H9 (cell line): ENCODE measurements around the gene KCNN3. TPM values are rescaled to one million over a fixed set of nuclear protein-coding genes. Genes with fewer than 3 reads are reported as not detected.

ENCODE experiments used
- DNase-seq: peaks from one replicate; pipeline ENCODE4 v3.0.0-alpha.2; 2017
- H2AFZ ChIP-seq: one replicate; pipeline ENCODE4 v1.6.1; 2013; ENCODE audit warnings: mild to moderate bottlenecking, low read length, control low read depth, moderate library complexity
- H2AK5ac ChIP-seq: 2 replicates; pipeline ENCODE4 v1.6.1; 2013; ENCODE audit warnings: low read length, control low read depth, mixed read lengths; ENCODE audit not compliant: insufficient read length
- H2BK120ac ChIP-seq: one replicate; pipeline ENCODE4 v1.6.1; 2013; ENCODE audit warnings: low read depth, mild to moderate bottlenecking, low read length, control low read depth, inconsistent platforms; ENCODE audit not compliant: poor library complexity, severe bottlenecking
- H2BK12ac ChIP-seq: 2 replicates; pipeline ENCODE4 v1.6.1; 2013; ENCODE audit warnings: low read length, control low read depth, mixed read lengths, low read depth; ENCODE audit not compliant: insufficient read length
- H2BK15ac ChIP-seq: 2 replicates; pipeline ENCODE4 v1.6.1; 2013; ENCODE audit warnings: low read depth, low read length, control low read depth
- H2BK20ac ChIP-seq: one replicate; pipeline ENCODE4 v1.6.1; 2013; ENCODE audit warnings: low read depth, mild to moderate bottlenecking, low read length, control low read depth, inconsistent platforms; ENCODE audit not compliant: poor library complexity, severe bottlenecking
- H2BK5ac ChIP-seq: 2 replicates; pipeline ENCODE4 v1.6.1; 2013; ENCODE audit warnings: low read length, control low read depth, mixed read lengths; ENCODE audit not compliant: insufficient read length
- H3K14ac ChIP-seq: 2 replicates; pipeline ENCODE4 v1.6.1; 2013; ENCODE audit warnings: low read length, control low read depth; ENCODE audit not compliant: insufficient read depth
- H3K18ac ChIP-seq: 2 replicates; pipeline ENCODE4 v1.6.1; 2013; ENCODE audit warnings: low read depth, mild to moderate bottlenecking, mixed read lengths, low read length, control low read depth; ENCODE audit not compliant: insufficient read length
- H3K23ac ChIP-seq: 2 replicates; pipeline ENCODE4 v1.6.1; 2013; ENCODE audit warnings: low read length, control low read depth, mixed read lengths, low read depth; ENCODE audit not compliant: insufficient read length
- H3K23me2 ChIP-seq: 2 replicates; pipeline ENCODE4 v1.6.1; 2013; ENCODE audit warnings: low read depth, mild to moderate bottlenecking, mixed read lengths, low read length, control low read depth; ENCODE audit not compliant: insufficient read length, poor library complexity, severe bottlenecking
- H3K27ac ChIP-seq: 2 replicates; pipeline ENCODE4 v1.5.1; 2013; ENCODE audit warnings: low read length, control low read depth, mixed read lengths, low read depth; ENCODE audit not compliant: insufficient read length
- H3K27me3 ChIP-seq: 2 replicates; pipeline ENCODE4 v1.6.1; 2013; ENCODE audit warnings: low read length, control low read depth, inconsistent platforms; ENCODE audit not compliant: insufficient read depth
- H3K4ac ChIP-seq: 2 replicates; pipeline ENCODE4 v1.6.1; 2013; ENCODE audit warnings: low read depth, mild to moderate bottlenecking, control low read depth, inconsistent platforms, low read length, moderate library complexity
- H3K4me1 ChIP-seq: 2 replicates; pipeline ENCODE4 v1.6.1; 2013; ENCODE audit warnings: low read length, control low read depth, inconsistent platforms; ENCODE audit not compliant: insufficient read depth
- H3K4me2 ChIP-seq: 2 replicates; pipeline ENCODE4 v1.6.1; 2013; ENCODE audit warnings: low read length, control low read depth, mixed read lengths; ENCODE audit not compliant: insufficient read length, insufficient read depth
- H3K56ac ChIP-seq: 2 replicates; pipeline ENCODE4 v1.6.1; 2013; ENCODE audit warnings: low read depth, mild to moderate bottlenecking, mixed read lengths, low read length, control low read depth; ENCODE audit not compliant: insufficient read length
- H3K79me1 ChIP-seq: 2 replicates; pipeline ENCODE4 v1.6.1; 2013; ENCODE audit warnings: low read depth, mild to moderate bottlenecking, moderate library complexity, low read length, control low read depth, inconsistent platforms; ENCODE audit not compliant: insufficient read depth, poor library complexity, severe bottlenecking
- H3K79me2 ChIP-seq: 2 replicates; pipeline ENCODE4 v1.6.1; 2013; ENCODE audit warnings: low read length, control low read depth, inconsistent platforms; ENCODE audit not compliant: insufficient read depth
- H3K9ac ChIP-seq: 2 replicates; pipeline ENCODE4 v1.6.1; 2013; ENCODE audit warnings: low read length, control low read depth, mixed read lengths; ENCODE audit not compliant: insufficient read length; ENCODE audit errors: extremely low read depth
- H3K9me3 ChIP-seq: one replicate; pipeline ENCODE4 v1.6.1; 2013; ENCODE audit warnings: low read depth, low read length, inconsistent platforms; ENCODE audit not compliant: control insufficient read depth
- H3T11ph ChIP-seq: one replicate; pipeline ENCODE4 v1.6.1; 2013; ENCODE audit warnings: mild to moderate bottlenecking, low read length, control low read depth, inconsistent platforms
- H4K20me1 ChIP-seq: one replicate; pipeline ENCODE4 v1.6.1; 2013; ENCODE audit not compliant: control insufficient read depth, insufficient read length, insufficient read depth
- H4K5ac ChIP-seq: 2 replicates; pipeline ENCODE4 v1.6.1; 2013; ENCODE audit warnings: low read depth, mild to moderate bottlenecking, mixed read lengths, low read length, control low read depth; ENCODE audit not compliant: insufficient read length
- H4K8ac ChIP-seq: replicated peaks from 2 replicates; pipeline ENCODE4 v1.6.1; 2013; ENCODE audit warnings: low read length, control low read depth, mixed read lengths, low read depth; ENCODE audit not compliant: insufficient read length
- H4K91ac ChIP-seq: 2 replicates; pipeline ENCODE4 v1.6.1; 2013; ENCODE audit warnings: low read depth, mild to moderate bottlenecking, moderate library complexity, mixed read lengths, low read length, control low read depth; ENCODE audit not compliant: insufficient read length
- H3K27ac Mint-ChIP-seq, 3 experiments: 2 replicates in 2 of 3; 3 replicates in 1 of 3; pipeline ENCODE4 v1.8.0; 2020 to 2021; ENCODE audit warnings: mixed read lengths in 3 of 3, mild to moderate bottlenecking in 1 of 3, moderate library complexity in 1 of 3
- H3K27me3 Mint-ChIP-seq: 2 replicates; pipeline ENCODE4 v1.8.0; 2021; ENCODE audit warnings: low read depth, mild to moderate bottlenecking, moderate library complexity, mixed read lengths
- H3K36me3 Mint-ChIP-seq, 3 experiments: 2 replicates in 2 of 3; 3 replicates in 1 of 3; pipeline ENCODE4 v1.8.0; 2020 to 2021; ENCODE audit warnings: low read depth in 3 of 3, mixed read lengths in 3 of 3; ENCODE audit not compliant: insufficient read depth in 1 of 3
- H3K4me1 Mint-ChIP-seq, 2 experiments: 2 replicates each; pipeline ENCODE4 v1.8.0; 2020; ENCODE audit warnings: mixed read lengths in 2 of 2
- H3K4me3 Mint-ChIP-seq, 2 experiments: 2 replicates in 1 of 2; 3 replicates in 1 of 2; pipeline ENCODE4 v1.8.0; 2020 to 2021; ENCODE audit warnings: mild to moderate bottlenecking in 2 of 2, mixed read lengths in 2 of 2, moderate library complexity in 1 of 2
- H3K9me3 Mint-ChIP-seq, 2 experiments: 2 replicates in 1 of 2; 3 replicates in 1 of 2; pipeline ENCODE4 v1.8.0; 2020; ENCODE audit warnings: mild to moderate bottlenecking in 2 of 2, mixed read lengths in 2 of 2, moderate library complexity in 1 of 2
- CTCF ChIP-seq: fragments of 200-600 bp; sonication (generic); conservative IDR thresholded peaks from 3 replicates; pipeline ENCODE4 v1.8.0; 2021; ENCODE audit warnings: antibody characterized with exemption, mild to moderate bottlenecking
- WGBS: extraction: QIAGEN DNeasy Blood & Tissue Kit; methylation state at CpG from one replicate; pipeline ENCODE4 v1.1.7; 2013; ENCODE audit warnings: missing lambda C conversion rate, low lambda C conversion rate, mixed read lengths; ENCODE audit not compliant: insufficient read length; ENCODE audit errors: extremely low coverage; 5-methylcytosine and 5-hydroxymethylcytosine counted together
- total RNA-seq: library from RNA; stranded (reverse); gene quantifications from 2 replicates; pipeline ENCODE4 v1.2.1, GENCODE V29; 2021

Gene KCNN3
- total RNA-seq, 1 experiment from 2014 or later = 0.83 TPM

GRCh38 chr1:154786804-154787570, 83.1 kb downstream of the KCNN3 start:
- Histone ChIP-seq H3K4me2 (no peak overlapping the region), H2BK12ac (no peak overlapping the region), H3K79me2 (no peaks in the 10 kb centered on the region), H2BK15ac (no peak overlapping the region), H2AFZ (no peak overlapping the region), H3K27ac (no peak overlapping the region), H3K18ac (no peak overlapping the region), H4K5ac (no peak overlapping the region), H3K23ac (no peak overlapping the region), H3K4ac (no peak overlapping the region), H2BK5ac (no peak overlapping the region), H3K14ac (no peak overlapping the region), H4K20me1 (no peaks in the 10 kb centered on the region), H2AK5ac (no peak overlapping the region), H2BK20ac (no peak overlapping the region), H4K8ac (no peak overlapping the region), H3T11ph (no peak overlapping the region), H3K27me3 (no peaks in the 10 kb centered on the region), H3K4me1 (no peaks in the 10 kb centered on the region), H4K91ac (no peak overlapping the region), H3K79me1 (no peaks in the 10 kb centered on the region), H3K23me2 (no peaks in the 10 kb centered on the region), H3K9me3 (no peaks in the 10 kb centered on the region), H2BK120ac (no peak overlapping the region), H3K9ac (no peak overlapping the region), H3K56ac (no peak overlapping the region)
- Mint-ChIP-seq H3K27me3 (peaks cover 7% of the 10 kb centered on the region), H3K4me1 (peaks cover 13 to 19% of the 10 kb centered on the region in 2 experiments), H3K4me3 (no peak overlapping the region), H3K9me3 (no peaks in the 10 kb centered on the region), H3K36me3 (no peaks in the 10 kb centered on the region), H3K27ac (peak overlapping the region in 1 of 3 experiments; percentile 59; a peak in 1 of 7 replicates)
- no CpG with 5 or more reads among the region's 14 CpGs for WGBS
- DNase-seq = no peak
- no peak for TF ChIP-seq CTCF
